ENCODE measurements around the gene ACOT7.
"Not testable (repeated sequence)": the region's sequence is repeated elsewhere in the genome, so short reads cannot be mapped to it uniquely, and the experiment has no call there.

Gene ACOT7

DNA sequence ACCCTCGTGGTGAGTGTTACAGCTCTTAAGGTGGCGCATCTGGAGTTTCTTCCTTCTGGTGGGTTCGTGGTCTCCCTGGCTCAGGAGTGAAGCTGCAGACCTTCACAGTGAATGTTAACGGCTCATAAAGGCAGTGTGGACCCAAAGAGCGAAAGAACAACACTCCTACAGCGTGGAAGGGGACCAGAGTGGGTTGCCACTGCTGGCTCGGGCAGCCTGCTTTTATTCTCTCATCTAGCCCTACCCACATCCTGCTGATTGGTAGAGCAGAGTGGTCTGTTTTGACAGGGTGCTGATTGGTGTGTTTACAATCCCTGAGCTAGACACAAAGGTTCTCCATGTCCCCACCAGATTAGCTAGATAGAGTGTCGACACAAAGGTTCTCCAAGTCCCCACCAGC is 1.6 kb upstream of the ACOT7 start:
- WGBS, result 93% methylated on average over 7 of the region's 8 CpGs
- not testable (repeated sequence) for H3K9me3 ChIP-seq (ENCODE audit: insufficient read depth, low read depth, low read length); H3K9ac ChIP-seq (ENCODE audit: low read depth, low read length); H3K4me3 ChIP-seq (ENCODE audit: low read length); H3K27me3 ChIP-seq (ENCODE audit: insufficient read depth, low read length); H3K36me3 ChIP-seq (ENCODE audit: insufficient read depth, low read length); H3K27ac ChIP-seq (ENCODE audit: low read depth, low read length)
- peaks cover 13% of the 10 kb centered on the region; the same call in 1 of the 2 replicates for H3K4me1 ChIP-seq (ENCODE audit: insufficient read depth, low read length)

DNA sequence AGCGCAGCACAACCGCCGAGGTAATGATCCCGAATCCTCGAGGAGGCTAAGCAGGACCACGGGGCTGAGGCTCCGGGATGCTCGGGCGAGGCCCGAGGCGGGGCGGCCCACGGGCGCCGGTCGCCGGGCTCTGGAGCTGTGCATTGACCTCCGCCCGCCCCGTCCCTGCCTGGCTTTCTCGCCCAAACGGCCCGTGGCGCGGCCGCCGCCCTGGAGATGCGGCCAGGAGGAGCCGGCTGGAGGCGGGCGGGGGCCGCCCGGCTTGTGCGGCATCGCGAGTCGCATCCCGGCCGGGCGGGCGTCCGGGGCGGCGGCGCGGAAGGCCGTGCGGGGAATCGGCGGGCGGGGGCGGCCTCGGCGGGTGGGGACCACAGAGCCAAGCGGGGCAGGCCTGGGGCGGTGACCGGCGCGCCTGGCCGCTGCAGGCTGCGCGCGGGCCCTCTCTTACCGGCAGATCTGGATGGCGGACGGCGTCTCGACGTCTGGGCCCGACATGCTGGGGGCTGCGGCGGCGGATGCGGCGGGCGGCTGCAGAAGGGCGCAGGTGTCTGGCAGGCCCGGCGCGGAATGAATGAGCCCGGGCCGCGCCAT is 663 bp downstream of the ACOT7 start:
- Histone ChIP-seq H3K27ac (ENCODE audit: low read depth, low read length) (no peak overlapping the region), H3K9ac (ENCODE audit: low read depth, low read length) (peak overlapping the region; percentile 77), H3K36me3 (ENCODE audit: insufficient read depth, low read length) (no peaks in the 10 kb centered on the region), H3K4me1 (ENCODE audit: insufficient read depth, low read length) (peaks cover 13% of the 10 kb centered on the region; the same call in 1 of the 2 replicates), H3K27me3 (ENCODE audit: insufficient read depth, low read length) (peaks cover 10% of the 10 kb centered on the region; the same call in 1 of the 2 replicates), H3K9me3 (ENCODE audit: insufficient read depth, low read depth, low read length) (no peaks in the 10 kb centered on the region), H3K4me3 (ENCODE audit: low read length) (peak overlapping the region; percentile 89)
- under 1% methylated on average over 83 of the region's 83 CpGs for WGBS

DNA sequence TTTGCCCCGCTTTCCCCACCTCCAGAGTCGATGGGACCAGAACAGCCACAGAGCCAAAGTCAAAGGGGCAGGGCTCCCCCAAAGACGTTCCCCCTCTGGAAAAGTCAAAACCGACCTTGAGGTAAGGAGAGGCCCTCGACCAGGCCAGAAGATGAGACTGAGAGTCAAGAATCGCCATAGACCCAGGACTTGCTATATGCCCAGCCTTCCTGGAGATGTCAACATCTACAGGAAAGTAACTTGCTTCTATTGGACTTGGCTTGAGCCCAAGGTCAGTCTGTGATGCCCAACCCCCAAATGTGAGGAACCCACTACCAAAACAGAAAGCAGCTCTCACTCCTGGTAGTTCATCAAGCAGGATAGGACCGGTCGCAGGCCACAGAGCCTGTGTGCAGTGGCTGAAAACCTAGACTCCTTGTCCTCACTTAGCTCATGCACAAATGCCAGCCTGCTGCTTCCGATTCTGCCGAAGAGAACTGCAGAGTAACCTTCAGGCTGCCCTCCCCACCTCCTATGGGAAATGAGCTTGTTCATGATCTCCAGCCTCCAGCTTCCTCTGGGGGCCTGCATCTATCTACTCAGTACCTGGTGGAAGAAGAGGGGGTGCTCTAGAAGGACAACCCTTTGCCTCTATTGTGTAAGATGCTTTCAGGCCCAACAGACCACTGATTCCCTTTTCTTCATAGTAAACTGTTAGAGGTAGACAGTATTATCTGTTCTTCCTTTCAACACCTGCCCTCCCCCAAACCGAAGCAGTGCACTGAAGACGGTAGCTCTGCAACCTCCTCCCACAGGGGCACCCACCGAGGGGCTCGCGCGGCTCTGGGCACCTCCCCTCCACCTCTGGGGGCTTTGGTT is 1.4 kb downstream of the ACOT7 start:
- H3K4me3 ChIP-seq (ENCODE audit: low read length), result peak overlapping the region; percentile 89
- H3K9me3 ChIP-seq (ENCODE audit: insufficient read depth, low read depth, low read length), result no peaks in the 10 kb centered on the region
- peak overlapping the region; percentile 77 for H3K9ac ChIP-seq (ENCODE audit: low read depth, low read length)
- H3K27me3 ChIP-seq (ENCODE audit: insufficient read depth, low read length), result peaks cover 10% of the 10 kb centered on the region; the same call in 1 of the 2 replicates
- no peaks in the 10 kb centered on the region for H3K36me3 ChIP-seq (ENCODE audit: insufficient read depth, low read length)
- WGBS, result 47% methylated on average over 16 of the region's 16 CpGs
- H3K4me1 ChIP-seq (ENCODE audit: insufficient read depth, low read length), result peaks cover 18% of the 10 kb centered on the region
- H3K27ac ChIP-seq (ENCODE audit: low read depth, low read length), result no peak overlapping the region

DNA sequence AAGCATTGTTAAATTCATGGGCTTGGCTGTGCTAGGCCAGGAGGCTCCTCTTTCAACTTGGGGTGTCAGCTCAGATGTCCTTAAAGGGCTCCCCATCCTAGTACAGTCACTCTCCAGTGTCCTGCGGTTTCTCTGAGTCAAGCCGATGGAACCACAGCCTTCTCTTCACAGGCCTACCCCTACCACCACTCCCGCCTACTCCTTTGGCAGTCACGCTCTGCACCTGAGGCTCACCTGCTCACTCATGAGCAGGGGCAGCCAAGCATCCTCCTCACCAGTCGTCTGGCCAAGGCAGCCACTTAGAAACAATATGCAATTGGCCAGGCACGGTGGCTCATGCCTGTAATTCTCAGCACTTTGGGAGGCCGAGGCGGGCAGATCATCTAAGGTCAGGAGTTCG is 3.6 kb downstream of the ACOT7 start:
- H3K9me3 ChIP-seq (ENCODE audit: insufficient read depth, low read depth, low read length), result no peaks in the 10 kb centered on the region
- no peak overlapping the region for H3K27ac ChIP-seq (ENCODE audit: low read depth, low read length)
- WGBS, result 93% methylated on average over 9 of the region's 9 CpGs
- peaks cover 40% of the 10 kb centered on the region for H3K4me1 ChIP-seq (ENCODE audit: insufficient read depth, low read length)
- H3K27me3 ChIP-seq (ENCODE audit: insufficient read depth, low read length), result peaks cover 10% of the 10 kb centered on the region; the same call in 1 of the 2 replicates
- no peak overlapping the region for H3K4me3 ChIP-seq (ENCODE audit: low read length)
- H3K9ac ChIP-seq (ENCODE audit: low read depth, low read length), result no peak overlapping the region
- H3K36me3 ChIP-seq (ENCODE audit: insufficient read depth, low read length), result no peaks in the 10 kb centered on the region

DNA sequence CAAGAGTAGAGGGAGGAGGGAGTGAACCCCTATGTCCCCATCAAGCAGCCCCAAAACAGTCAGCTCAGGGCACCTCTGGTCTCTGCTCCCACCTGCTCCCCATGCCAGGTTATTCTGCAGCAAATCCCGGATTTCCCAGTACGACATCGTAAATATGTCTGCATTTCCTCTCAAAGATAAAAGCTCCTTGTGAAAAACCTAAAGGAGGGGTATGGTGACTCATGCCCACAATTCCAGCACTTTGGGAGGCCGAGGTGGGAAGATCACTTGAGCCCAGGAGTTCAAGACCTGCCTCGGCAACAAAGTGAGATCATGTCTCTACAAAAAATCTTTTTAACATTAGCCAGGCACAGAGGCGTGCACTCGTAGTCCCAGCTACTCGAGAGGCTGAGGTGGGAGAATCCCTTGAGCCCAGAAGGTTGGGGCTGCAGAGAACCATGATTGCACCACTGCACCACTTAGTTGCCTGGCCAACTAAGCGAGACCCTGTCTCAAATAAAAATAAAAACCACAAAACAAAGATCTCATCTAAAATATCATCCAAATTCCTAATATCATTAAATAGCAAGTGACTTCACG is 7.1 kb downstream of the ACOT7 start:
- 65% methylated on average over 10 of the region's 10 CpGs for WGBS
- peak overlapping the region; percentile 59 for H3K9ac ChIP-seq (ENCODE audit: low read depth, low read length)

DNA sequence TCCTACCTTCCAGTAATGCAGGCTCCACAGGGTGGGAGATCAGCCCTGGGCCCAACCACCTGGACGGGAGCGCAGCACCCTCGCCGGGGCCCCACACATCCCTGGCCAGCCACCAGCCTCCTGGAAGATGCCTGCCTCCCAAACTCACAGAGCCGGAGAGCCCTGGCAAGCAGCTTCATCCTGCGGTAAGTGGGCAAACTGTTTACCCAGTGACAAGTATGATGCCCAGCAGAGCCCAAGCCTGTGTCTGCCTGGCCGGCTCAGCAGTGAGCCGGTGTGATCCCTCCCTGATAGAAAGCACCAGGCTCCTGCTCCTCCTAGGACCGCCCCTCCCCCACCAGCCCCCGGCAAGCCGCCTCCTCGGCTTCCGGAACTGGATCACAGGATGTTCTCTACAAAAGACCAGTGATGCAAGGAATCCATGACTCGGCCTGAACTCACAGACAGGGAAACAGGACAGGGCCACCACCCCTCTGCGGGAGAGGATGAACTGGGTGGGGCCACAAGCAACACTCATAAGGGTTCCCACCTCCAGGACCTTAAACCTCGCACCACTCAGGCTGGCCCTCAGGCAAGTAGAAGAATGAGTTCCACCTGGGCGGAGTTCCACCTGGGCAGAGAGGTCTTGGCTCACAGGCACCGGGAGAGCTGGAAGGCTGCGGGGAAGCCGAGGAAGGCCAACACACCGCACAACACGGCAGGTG is 7.9 kb downstream of the ACOT7 start:
- Histone ChIP-seq H3K4me1 (ENCODE audit: insufficient read depth, low read length) (peaks cover 30% of the 10 kb centered on the region), H3K27me3 (ENCODE audit: insufficient read depth, low read length) (no peaks in the 10 kb centered on the region), H3K36me3 (ENCODE audit: insufficient read depth, low read length) (no peaks in the 10 kb centered on the region), H3K9ac (ENCODE audit: low read depth, low read length) (peak overlapping the region; percentile 61), H3K9me3 (ENCODE audit: insufficient read depth, low read depth, low read length) (peaks cover 3% of the 10 kb centered on the region; the same call in 1 of the 2 replicates), H3K4me3 (ENCODE audit: low read length) (peak overlapping the region; percentile 32), H3K27ac (ENCODE audit: low read depth, low read length) (peak overlapping the region; percentile 93)
- WGBS, result 34% methylated on average over 22 of the region's 22 CpGs

More for the DNA sequence above, 7.1 kb downstream of the ACOT7 start:
- no peaks in the 10 kb centered on the region for H3K27me3 ChIP-seq (ENCODE audit: insufficient read depth, low read length)
- H3K27ac ChIP-seq (ENCODE audit: low read depth, low read length), result peak overlapping the region; percentile 93
- peaks cover 30% of the 10 kb centered on the region for H3K4me1 ChIP-seq (ENCODE audit: insufficient read depth, low read length)
- H3K36me3 ChIP-seq (ENCODE audit: insufficient read depth, low read length), result no peaks in the 10 kb centered on the region
- peak overlapping the region; percentile 32; the same call in 1 of the 2 replicates for H3K4me3 ChIP-seq (ENCODE audit: low read length)
- peaks cover 3% of the 10 kb centered on the region; the same call in 1 of the 2 replicates for H3K9me3 ChIP-seq (ENCODE audit: insufficient read depth, low read depth, low read length)

DNA sequence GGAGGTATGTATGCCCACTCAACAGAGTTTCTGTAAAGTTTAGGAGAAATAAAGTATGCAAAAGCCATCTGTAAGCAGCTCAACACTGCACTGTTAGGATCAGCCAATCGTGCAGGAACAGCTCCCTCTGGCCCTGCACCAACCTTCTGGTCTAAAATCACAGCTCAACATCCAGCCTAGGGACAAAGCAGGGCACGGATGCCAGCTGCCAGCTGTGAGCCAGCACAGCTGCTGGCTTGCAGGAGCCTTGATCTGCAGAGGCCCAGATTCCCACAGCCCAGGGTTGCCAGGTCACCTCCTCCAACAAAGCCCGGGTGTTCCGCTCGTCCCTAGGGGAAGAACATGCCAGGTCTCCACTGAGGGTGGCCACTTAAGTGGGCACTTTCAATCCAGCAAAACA is 8.6 kb downstream of the ACOT7 start:
- peak overlapping the region; percentile 61 for H3K9ac ChIP-seq (ENCODE audit: low read depth, low read length)
- peak overlapping the region; percentile 93 for H3K27ac ChIP-seq (ENCODE audit: low read depth, low read length)
- WGBS, result 85% methylated on average over 5 of the region's 5 CpGs
- peaks cover 30% of the 10 kb centered on the region for H3K4me1 ChIP-seq (ENCODE audit: insufficient read depth, low read length)
- no peaks in the 10 kb centered on the region for H3K27me3 ChIP-seq (ENCODE audit: insufficient read depth, low read length)
- peak overlapping the region; percentile 32 for H3K4me3 ChIP-seq (ENCODE audit: low read length)
- peaks cover 3% of the 10 kb centered on the region; the same call in 1 of the 2 replicates for H3K9me3 ChIP-seq (ENCODE audit: insufficient read depth, low read depth, low read length)
- H3K36me3 ChIP-seq (ENCODE audit: insufficient read depth, low read length), result no peaks in the 10 kb centered on the region

DNA sequence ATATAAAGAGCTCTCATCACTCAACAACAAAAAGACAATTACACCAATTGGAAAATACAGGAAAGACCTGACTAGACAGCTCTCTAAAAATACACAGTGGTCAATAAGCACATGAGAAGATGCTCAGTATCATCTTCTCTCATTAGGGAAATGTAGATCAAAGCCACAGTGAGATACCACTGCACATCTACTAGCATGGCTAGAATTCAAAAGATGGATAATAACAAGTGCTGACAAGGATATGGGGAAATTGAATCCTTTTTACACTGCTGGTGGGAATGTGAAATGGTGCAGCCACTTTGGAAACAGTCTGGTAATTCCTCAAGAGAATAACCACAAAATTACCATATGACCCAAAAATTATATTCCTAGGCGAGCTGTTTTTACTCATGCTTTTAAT is 9.4 kb downstream of the ACOT7 start:
- 89% methylated on average over 1 of the region's 1 CpG for WGBS
- no peaks in the 10 kb centered on the region for H3K27me3 ChIP-seq (ENCODE audit: insufficient read depth, low read length)
- H3K4me1 ChIP-seq (ENCODE audit: insufficient read depth, low read length), result peaks cover 30% of the 10 kb centered on the region
- no peak overlapping the region for H3K9ac ChIP-seq (ENCODE audit: low read depth, low read length)
- no peaks in the 10 kb centered on the region for H3K36me3 ChIP-seq (ENCODE audit: insufficient read depth, low read length)
- no peak overlapping the region for H3K27ac ChIP-seq (ENCODE audit: low read depth, low read length)
- H3K4me3 ChIP-seq (ENCODE audit: low read length), result no peak overlapping the region
- H3K9me3 ChIP-seq (ENCODE audit: insufficient read depth, low read depth, low read length), result peaks cover 3% of the 10 kb centered on the region; the same call in 1 of the 2 replicates

DNA sequence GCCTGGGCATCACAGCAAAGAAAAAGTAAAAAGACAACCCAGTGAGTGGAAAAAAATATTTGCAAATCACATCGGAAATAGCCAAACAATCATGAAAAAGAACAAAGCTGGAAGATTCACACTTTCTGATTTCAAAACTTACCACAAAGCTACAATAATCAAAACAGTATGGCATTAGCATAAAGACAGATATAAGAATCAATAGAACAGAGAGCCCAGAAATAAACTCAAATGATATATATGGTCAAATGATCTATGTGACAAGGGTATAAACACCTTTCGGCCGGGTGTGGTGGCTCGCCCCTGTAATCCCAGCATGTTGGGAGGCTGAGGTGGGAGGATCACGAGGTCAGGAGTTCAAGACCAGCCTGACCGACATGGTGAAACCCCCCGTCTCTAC is 13.5 kb downstream of the ACOT7 start:
- Histone ChIP-seq H3K36me3 (ENCODE audit: insufficient read depth, low read length) (no peaks in the 10 kb centered on the region), H3K27ac (ENCODE audit: low read depth, low read length) (no peak overlapping the region), H3K9me3 (ENCODE audit: insufficient read depth, low read depth, low read length) (peaks cover 3% of the 10 kb centered on the region; the same call in 1 of the 2 replicates), H3K27me3 (ENCODE audit: insufficient read depth, low read length) (no peaks in the 10 kb centered on the region), H3K4me3 (ENCODE audit: low read length) (no peak overlapping the region), H3K4me1 (ENCODE audit: insufficient read depth, low read length) (peaks cover 4% of the 10 kb centered on the region; the same call in 1 of the 2 replicates), H3K9ac (ENCODE audit: low read depth, low read length) (no peak overlapping the region)
- 92% methylated on average over 7 of the region's 7 CpGs for WGBS

DNA sequence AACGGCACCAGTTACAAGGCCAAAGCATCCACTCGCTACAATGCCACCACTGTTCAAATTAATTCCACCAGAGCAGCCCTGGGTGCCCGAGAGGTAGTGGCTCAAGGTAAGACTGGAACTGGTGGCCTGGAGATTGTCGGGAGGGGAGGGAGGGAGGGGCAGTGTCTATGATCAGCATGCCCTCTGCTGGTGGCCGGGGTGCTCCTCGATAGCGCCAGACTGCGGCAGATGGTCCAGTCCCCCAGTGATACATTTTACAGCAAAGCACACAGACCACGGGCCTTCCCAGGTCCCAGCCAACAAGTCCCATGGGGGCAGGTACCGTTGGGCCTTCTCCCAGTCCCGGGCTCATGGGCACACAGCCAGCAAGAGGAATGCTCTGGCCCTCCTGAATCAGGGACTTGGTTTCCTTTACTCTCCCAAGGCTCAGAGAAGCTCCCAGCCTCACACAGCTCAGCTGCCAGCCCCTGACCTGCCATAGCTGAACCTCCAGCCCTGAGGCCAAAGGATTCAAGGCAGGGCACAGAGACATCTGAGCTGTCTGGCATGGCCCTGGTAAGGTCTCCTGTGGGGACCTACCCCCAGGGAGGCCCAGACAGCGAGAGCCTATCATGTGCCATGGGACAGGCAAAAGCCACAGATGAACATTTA is 15.3 kb downstream of the ACOT7 start:
- H3K9ac ChIP-seq (ENCODE audit: low read depth, low read length), result no peak overlapping the region

More for the DNA sequence above, 15.3 kb downstream of the ACOT7 start:
- Histone ChIP-seq H3K27me3 (ENCODE audit: insufficient read depth, low read length) (no peaks in the 10 kb centered on the region), H3K27ac (ENCODE audit: low read depth, low read length) (no peak overlapping the region), H3K4me3 (ENCODE audit: low read length) (no peak overlapping the region), H3K4me1 (ENCODE audit: insufficient read depth, low read length) (no peaks in the 10 kb centered on the region), H3K36me3 (ENCODE audit: insufficient read depth, low read length) (no peaks in the 10 kb centered on the region), H3K9me3 (ENCODE audit: insufficient read depth, low read depth, low read length) (no peaks in the 10 kb centered on the region)
- 85% methylated on average over 12 of the region's 12 CpGs for WGBS
